Stimulated activated naive CD4-positive, alpha-beta T cell treated with Interleukin-2 at 50 U/mL for 16 hours (primary cell): ENCODE results near the gene KIAA1671.

Experiments
- DNase-seq: peaks from one replicate; lab custom pipeline; 2025; lab: John Stamatoyannopoulos, UW

The KIAA1671 gene

GRCh38 chr22:24952837-24953383, 394 bp downstream of the KIAA1671 start:
- no peak for DNase-seq

GRCh38 chr22:24953384-24954113, 1.0 kb downstream of the KIAA1671 start:
- DNase-seq, result no peak

- DNase-seq, result no peak
These were observed 1.6 kb downstream of the KIAA1671 start for GRCh38 chr22:24954114-24954463.

- no peak for DNase-seq
These were observed 2.3 kb downstream of the KIAA1671 start for GRCh38 chr22:24954856-24955255.

- DNase-seq, result no peak
These were observed 4.5 kb downstream of the KIAA1671 start for GRCh38 chr22:24957043-24957442.

GRCh38 chr22:24961217-24961844, 8.8 kb downstream of the KIAA1671 start:
- no peak for DNase-seq

- DNase-seq, result no peak
These were observed 9.6 kb downstream of the KIAA1671 start for GRCh38 chr22:24962094-24962493.

GRCh38 chr22:24962835-24963234, 10.3 kb downstream of the KIAA1671 start:
- no peak for DNase-seq

GRCh38 chr22:24964441-24964840, 11.9 kb downstream of the KIAA1671 start:
- DNase-seq, result no peak

GRCh38 chr22:24965822-24966626, 13.5 kb downstream of the KIAA1671 start:
- no peak for DNase-seq

- no peak for DNase-seq
These were observed 15.6 kb downstream of the KIAA1671 start for GRCh38 chr22:24968066-24968561.

GRCh38 chr22:24969560-24970301, 17.2 kb downstream of the KIAA1671 start:
- DNase-seq, result no peak

GRCh38 chr22:24972369-24972768, 19.9 kb downstream of the KIAA1671 start:
- no peak for DNase-seq

GRCh38 chr22:24973872-24974271, 21.4 kb downstream of the KIAA1671 start:
- DNase-seq, result no peak

- DNase-seq, result no peak
These were observed 22.7 kb downstream of the KIAA1671 start for GRCh38 chr22:24975125-24975640.

- DNase-seq, result no peak
These were observed 23.4 kb downstream of the KIAA1671 start for GRCh38 chr22:24975813-24976341.

GRCh38 chr22:24976442-24977218, 24.1 kb downstream of the KIAA1671 start:
- no peak for DNase-seq

- no peak for DNase-seq
These were observed 25.1 kb downstream of the KIAA1671 start for GRCh38 chr22:24977370-24978221.

- no peak for DNase-seq
These were observed 25.8 kb downstream of the KIAA1671 start for GRCh38 chr22:24978308-24978707.

- no peak for DNase-seq
These were observed 28.6 kb downstream of the KIAA1671 start for GRCh38 chr22:24981066-24981465.
